ENCODE measurements around the gene MTERF4. TPM values are rescaled to one million over a fixed set of nuclear protein-coding genes. Genes with fewer than 3 reads are reported as not detected.

Gene MTERF4
- total and polyA plus RNA-seq, 2 of the 8 experiments (the other 6 are each of a cell fraction or from before 2014, with no cell fraction given) = 25.9 to 28.5 TPM

- CTCF ChIA-PET (ENCODE audit: partially characterized antibody) = no interaction called here
- H3K36me3 ChIP-seq (ENCODE audit: control insufficient read depth in 2 of 4, insufficient read depth in 4 of 4, low read length in 3 of 4) = peaks cover 3 to 28% (median 13%) of the 10 kb centered on the region in 4 experiments; a peak in 7 of 8 replicates
- no peak overlapping the region for H4K91ac ChIP-seq (replicated peaks; ENCODE audit: insufficient read length, low read length)
- no peak overlapping the region for H4K5ac ChIP-seq (ENCODE audit: insufficient read length, low read depth, low read length)
- FAIRE-seq (no peak), DNase-seq (ENCODE audit: low read depth in 1 of 2, low spot score in 2 of 2) (no peak)
- H4K20me1 ChIP-seq (replicated peaks in 1 of 2; ENCODE audit: control insufficient read depth in 1 of 2, insufficient read depth in 2 of 2, low read length in 2 of 2) = peaks cover 0 to 5% of the 10 kb centered on the region in 2 experiments
- no peak overlapping the region for H2BK15ac ChIP-seq (ENCODE audit: low read length)
- no peak overlapping the region for H2BK5ac ChIP-seq (ENCODE audit: low read depth, low read length)
- H3K56ac ChIP-seq (replicated peaks; ENCODE audit: insufficient read length, low read depth, low read length) = no peak overlapping the region
- no peaks in the 10 kb centered on the region; the same call in 1 of the 2 replicates for H3K79me1 ChIP-seq (ENCODE audit: low read depth, low read length)
- no peaks in the 10 kb centered on the region for H3K27me3 ChIP-seq (replicated peaks in 1 of 4; ENCODE audit: control insufficient read depth in 3 of 4, extremely low read depth in 1 of 4, insufficient read depth in 3 of 4, low read length in 3 of 4)
- no peak overlapping the region for H3K4me2 ChIP-seq (ENCODE audit: insufficient read depth in 1 of 2, low read depth in 2 of 2, low read length in 2 of 2)
- H3K14ac ChIP-seq (ENCODE audit: insufficient read length) = no peak overlapping the region
- H3K4me1 ChIP-seq (replicated peaks in 1 of 4; ENCODE audit: control insufficient read depth in 3 of 4, insufficient read depth in 4 of 4, low read length in 3 of 4) = no peaks in the 10 kb centered on the region
- no peak overlapping the region for H2AK5ac ChIP-seq (ENCODE audit: low read depth, low read length)
- H3K4me3 ChIP-seq (ENCODE audit: extremely low read depth in 1 of 4, insufficient read depth in 2 of 4, low read depth in 3 of 4, low read length in 4 of 4) = no peak overlapping the region
- no peak overlapping the region for H3K23ac ChIP-seq (ENCODE audit: insufficient read length)
- H3K4ac ChIP-seq (replicated peaks; ENCODE audit: insufficient read length, low read depth, low read length) = no peak overlapping the region
- no peaks in the 10 kb centered on the region for H3K9me3 ChIP-seq (ENCODE audit: insufficient read depth in 2 of 2, low read depth in 1 of 2, low read length in 1 of 2)
- H4K8ac ChIP-seq (ENCODE audit: extremely low read depth, insufficient read depth, low read length) = no peak overlapping the region
- no peaks in the 10 kb centered on the region for H3K23me2 ChIP-seq (ENCODE audit: low read depth, low read length)
- WGBS, 2 experiments (ENCODE audit: extremely low coverage in 1 of 2, insufficient coverage in 1 of 2, insufficient read length in 1 of 2, insufficient replicate concordance in 2 of 2, low coverage in 1 of 2, low lambda C conversion rate in 2 of 2, missing lambda C conversion rate in 1 of 2) = 94% methylated on average over 10 of the region's 10 CpGs; no CpG with 5 or more reads in 1 of the 2 experiments
- H2BK12ac ChIP-seq (ENCODE audit: low read depth, low read length) = no peak overlapping the region
- H2BK120ac ChIP-seq (replicated peaks; ENCODE audit: low read depth, low read length) = no peak overlapping the region
- no peak overlapping the region for H3K27ac ChIP-seq (ENCODE audit: low read depth, low read length)
- no peak overlapping the region for H3K18ac ChIP-seq (ENCODE audit: extremely low read depth, low read length)
- H2BK20ac ChIP-seq (ENCODE audit: low read length) = no peak overlapping the region
- H3K79me2 ChIP-seq (ENCODE audit: control insufficient read depth in 1 of 2, insufficient read depth in 2 of 2, low read length in 2 of 2) = no peaks in the 10 kb centered on the region
- POLR2A ChIA-PET (ENCODE audit: partially characterized antibody) = no interaction called here
- H2AFZ ChIP-seq (ENCODE audit: low read length) = no peak overlapping the region
- H3K9ac ChIP-seq (replicated peaks in 1 of 4; ENCODE audit: extremely low read depth in 1 of 4, low read depth in 3 of 4, low read length in 3 of 4) = no peak overlapping the region
- TF ChIP-seq JUND (IDR thresholded peaks at IDR 0.05; ENCODE audit: low read length) (no peak), PHF8 (conservative IDR thresholded peaks at IDR 0.05; ENCODE audit: low read depth, low read length) (no peak), CBX8 (IDR thresholded peaks at IDR 0.05; ENCODE audit: borderline replicate concordance, low read depth, low read length) (no peak), TEAD4 (IDR thresholded peaks at IDR 0.05; ENCODE audit: low read depth, low read length) (no peak), RBBP5 (IDR thresholded peaks at IDR 0.05; ENCODE audit: borderline replicate concordance, low read depth, low read length) (no peak), SP4 (IDR thresholded peaks at IDR 0.05; ENCODE audit: low read length) (no peak), KDM5A (IDR thresholded peaks at IDR 0.05; ENCODE audit: low read length) (no peak), GABPA (IDR thresholded peaks at IDR 0.05; ENCODE audit: borderline replicate concordance, insufficient read depth, low read length) (no peak), POLR2AphosphoS5 (IDR thresholded peaks at IDR 0.05; ENCODE audit: low read depth, low read length) (no peak), HDAC6 (IDR thresholded peaks at IDR 0.05; ENCODE audit: low read depth, low read length) (no peak), EGR1 (IDR thresholded peaks at IDR 0.05; ENCODE audit: borderline replicate concordance, low read depth, low read length) (no peak), RAD21 (IDR thresholded peaks at IDR 0.05 in 1 of 2, conservative IDR thresholded peaks at IDR 0.05 in 1 of 2; ENCODE audit: low read depth in 2 of 2, low read length in 2 of 2) (no peak), TAF7 (optimal IDR thresholded peaks at IDR 0.05; ENCODE audit: borderline replicate concordance, low read depth, low read length) (no peak)
These were observed 31.3 kb upstream of the MTERF4 start for GRCh38 chr2:241133436-241133820.

Data from H1 (cell line).